Right lobe of liver (tissue), 5 donors: ENCODE results near the gene CYP3A5. TPM values are rescaled to one million over a fixed set of nuclear protein-coding genes. Genes with fewer than 3 reads are reported as not detected.

Experiments used
- small RNA-seq, 2 experiments: library from RNA; depleted of rRNA; stranded (forward); fragments of <200 nt; gene quantifications; one replicate each; pipeline ENCODE3, GENCODE V24; 2016
- total RNA-seq, 6 experiments: library from RNA; depleted of rRNA in 2 of 6; stranded (reverse); fragments of >200 nt in 2 of 6; fragmentation: NEBNext Ultra II Directional in 3 of 6; extraction: Animal tissue kit (Norgen Biotek cat#: 25700) in 3 of 6; gene quantifications; one replicate each; pipeline versions ENCODE4 v1.1.0 to v1.2.4, GENCODE V29; 2016 to 2023
- donor health status: DM: no; HTN: no; CAD: no.
- donor health status: DM: no; HTN: no; CAD: no.
- donor health status: DM: no; HTN: yes; CAD: no.
- donor health status: DM: no; HTN: yes; CAD: no.

Gene CYP3A5
- total RNA-seq, 6 experiments from 2014 or later, result 307 to 774 (median 646) TPM

Small RNA genes lying within 50 kb of the gene (small RNA-seq; reads per million reads assigned to genes)
- gene CYP3A51P (0 reads per million in 2 experiments), gene CYP3A7-CYP3A51P (0 reads per million in 2 experiments)

Other genes starting within 250 kb of the CYP3A5 start
- 1 to 10 TPM; 2.4 to 5.3 (median 2.8) TPM for gene PTCD1, start 241.2 kb downstream of the CYP3A5 start, total RNA-seq
- 10 to 100 TPM; 10.1 to 16.7 (median 12.0) TPM for gene CPSF4, start 241.1 kb downstream of the CYP3A5 start, total RNA-seq
- 1,000 to 10,000 TPM in 2 of 6 experiments, 100 to 1,000 TPM in 4; 134 to 1,633 (median 145) TPM for gene ATP5MF, start 213.8 kb downstream of the CYP3A5 start, total RNA-seq
- gene ZNF789, start 207.1 kb downstream of the CYP3A5 start, total RNA-seq, result 1 to 10 TPM; 2.8 to 5.6 (median 4.0) TPM
- gene ZNF394, start 179.7 kb downstream of the CYP3A5 start, total RNA-seq, result 10 to 100 TPM in 2 of 6 experiments, 1 to 10 TPM in 4; 6.6 to 12.3 (median 9.4) TPM
- 1 to 10 TPM; 2.7 to 4.4 (median 3.1) TPM for gene ZKSCAN5, start 175.3 kb downstream of the CYP3A5 start, total RNA-seq
- gene FAM200A, start 127.9 kb downstream of the CYP3A5 start, total RNA-seq, result 1 to 10 TPM; 1.4 to 3.4 (median 2.3) TPM
- 10 to 100 TPM; 21.5 to 44.4 (median 26.0) TPM for gene ZNF655, start 121.4 kb downstream of the CYP3A5 start, total RNA-seq
- gene TMEM225B, start 81.7 kb downstream of the CYP3A5 start, total RNA-seq, result 1 to 10 TPM in 1 of 6 experiments, under 1 TPM in 3, not detected in 2; 0.25 to 1.4 (median 0.29) TPM
- 1 to 10 TPM; 4.5 to 7.4 (median 6.0) TPM for gene ZSCAN25, start 63.0 kb downstream of the CYP3A5 start, total RNA-seq
- 100 to 1,000 TPM in 4 of 6 experiments, 10 to 100 TPM in 2; 19.8 to 623 (median 340) TPM for gene CYP3A7, start 55.2 kb upstream of the CYP3A5 start, total RNA-seq
- over 10,000 TPM in 1 of 6 experiments, 1,000 to 10,000 TPM in 2, 100 to 1,000 TPM in 3; 443 to 12,747 (median 1,120) TPM for gene CYP3A4, start 104.2 kb upstream of the CYP3A5 start, total RNA-seq
- 100 to 1,000 TPM in 1 of 6 experiments, 10 to 100 TPM in 3, 1 to 10 TPM in 2; 4.9 to 132 (median 22.5) TPM for gene CYP3A43, start 148.0 kb upstream of the CYP3A5 start, total RNA-seq
- not detected for gene OR2AE1, start 197.0 kb upstream of the CYP3A5 start, total RNA-seq
- gene TRIM4, start 239.5 kb upstream of the CYP3A5 start, total RNA-seq, result 10 to 100 TPM; 13.3 to 22.6 (median 16.3) TPM
- gene GJC3, start 249.6 kb upstream of the CYP3A5 start, total RNA-seq, result under 1 TPM; 0.17 to 0.86 (median 0.44) TPM